CMK (cell line): ENCODE data around the gene AIRE.
"Not testable (repeated sequence)": the region's sequence is repeated elsewhere in the genome, so short reads cannot be mapped to it uniquely, and the experiment has no call there.

Experiments used
- DNase-seq: peaks from one replicate; pipeline ENCODE4 v3.0.0-alpha.2; 2010; ENCODE audit warnings: low read depth

Gene AIRE

DNA sequence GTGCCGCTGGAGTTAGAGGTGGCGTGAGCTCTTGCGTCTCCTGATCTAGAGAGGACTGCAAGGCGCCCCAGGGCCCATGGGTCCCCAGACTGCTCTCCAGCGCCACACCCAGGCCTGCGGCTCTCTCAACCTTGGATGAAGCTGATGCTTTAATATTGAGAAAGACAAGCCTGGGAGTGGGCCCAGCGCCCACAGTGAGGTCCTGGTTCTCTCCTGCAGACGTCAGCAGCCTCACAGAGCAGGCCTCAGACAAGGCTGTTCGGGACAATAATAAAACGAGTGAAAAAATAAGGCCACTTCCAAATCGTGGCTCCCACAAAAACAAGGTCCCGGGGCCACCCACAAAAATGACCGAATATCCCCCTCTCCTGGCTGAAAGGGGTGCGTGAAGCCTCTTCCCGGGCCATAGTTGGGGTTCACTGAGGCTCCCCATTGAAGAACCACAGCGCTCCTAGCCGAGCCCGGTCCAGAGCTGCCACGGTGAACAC is 18.0 kb upstream of the AIRE start:
- no peak for DNase-seq

DNA sequence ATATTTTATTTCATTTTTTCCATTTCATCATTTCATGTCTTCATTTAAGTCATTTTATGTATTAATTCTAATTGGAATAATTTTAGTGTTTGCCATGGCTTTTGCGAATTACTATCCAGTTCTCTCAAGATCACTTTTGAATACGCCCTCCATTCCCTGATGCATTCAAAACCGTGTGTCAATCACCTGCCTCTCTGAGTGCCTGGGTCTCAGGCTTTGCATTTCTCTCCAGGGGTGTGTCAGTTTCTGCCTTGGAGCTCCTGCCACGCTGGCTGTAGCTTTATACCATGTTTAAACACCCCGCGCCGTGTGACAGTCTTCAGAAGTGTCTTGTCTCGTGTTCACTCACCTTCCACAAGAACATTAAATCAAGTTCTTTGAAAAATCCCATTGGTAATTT is 16.6 kb upstream of the AIRE start:
- no peak for DNase-seq

DNA sequence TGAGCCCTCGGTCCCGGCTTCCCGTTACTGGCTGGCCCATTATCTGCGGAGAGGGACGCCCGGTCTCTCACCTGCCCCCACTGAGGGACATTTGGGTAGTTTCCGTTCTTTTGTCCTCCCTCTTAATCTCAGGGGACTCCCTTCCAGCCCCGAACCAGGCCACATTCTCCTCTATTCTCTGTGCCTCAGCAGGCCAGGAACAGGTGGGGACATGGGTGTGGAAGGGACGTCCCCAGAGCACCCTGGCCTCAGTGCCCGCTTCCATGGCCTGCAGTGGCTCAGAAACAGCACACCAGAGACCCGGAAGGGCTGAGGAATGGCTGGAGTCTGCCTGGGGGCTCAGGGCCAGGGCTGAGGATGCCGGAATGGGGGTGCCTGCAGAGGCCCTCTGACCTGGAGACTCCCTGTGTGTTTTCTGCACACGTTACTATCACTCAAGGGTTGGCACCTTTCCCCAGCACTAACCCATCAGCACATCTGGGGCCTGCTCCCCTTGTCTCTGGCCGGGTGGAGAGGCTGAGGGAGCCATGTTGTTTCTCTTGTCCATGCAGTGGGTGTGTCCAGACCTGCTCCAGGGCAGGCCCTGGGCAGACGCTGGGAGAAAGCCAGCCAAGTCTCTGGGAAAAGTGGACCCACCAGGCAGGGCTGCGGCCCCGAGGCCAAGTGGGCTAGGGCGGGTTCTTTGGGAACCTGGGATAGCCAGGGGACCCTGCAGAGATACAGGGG is 14.0 kb upstream of the AIRE start:
- DNase-seq = no peak

DNA sequence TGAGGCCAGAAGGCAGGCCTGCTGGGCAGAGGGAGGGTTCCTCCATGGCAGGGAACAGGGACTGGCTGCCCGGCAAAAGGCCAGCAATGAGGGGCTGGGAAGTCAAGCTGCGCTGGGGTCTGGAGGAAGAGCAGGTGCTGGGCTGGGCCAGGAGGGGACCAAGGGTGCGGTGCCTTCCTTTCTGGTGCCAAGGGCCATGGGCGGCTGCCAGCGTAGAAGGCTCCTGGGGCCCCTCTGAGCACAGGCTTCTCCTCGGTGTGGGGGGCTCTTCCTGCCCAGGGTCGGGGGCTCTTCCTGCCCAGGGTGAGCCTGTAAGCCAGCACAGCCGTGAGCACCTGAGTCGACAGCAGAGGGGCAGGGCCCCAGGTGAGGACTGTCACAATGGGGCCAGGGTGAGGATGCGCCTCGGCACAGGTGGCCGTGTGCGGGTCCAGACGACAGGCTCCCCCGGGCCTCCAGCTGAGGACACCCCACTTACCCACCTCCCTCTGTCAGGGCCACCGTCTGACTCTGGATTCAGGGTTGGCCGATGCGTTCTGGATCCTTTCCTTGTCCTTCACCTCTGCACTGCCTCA is 13.3 kb upstream of the AIRE start:
- DNase-seq = no peak

DNA sequence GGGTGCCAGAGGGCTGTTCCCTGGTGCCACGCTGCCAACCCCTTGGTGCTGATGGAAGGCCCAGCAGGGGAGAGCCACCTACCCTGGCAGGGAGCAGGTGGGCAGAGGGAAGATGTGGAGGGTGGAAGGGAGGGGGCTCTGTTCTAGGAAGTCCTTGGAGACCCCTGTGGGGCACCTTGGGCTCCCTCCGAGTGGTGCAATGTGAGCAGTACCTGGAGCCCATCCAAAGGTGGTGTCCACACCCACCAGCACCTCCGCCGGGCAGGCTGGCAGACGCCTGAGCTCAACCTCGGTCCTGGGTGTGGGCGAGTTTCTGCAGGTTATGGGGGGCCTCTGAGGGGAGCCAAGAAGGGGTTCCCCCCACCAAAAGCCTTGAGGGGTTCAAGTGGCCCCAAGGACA is 12.6 kb upstream of the AIRE start:
- no peak for DNase-seq

DNA sequence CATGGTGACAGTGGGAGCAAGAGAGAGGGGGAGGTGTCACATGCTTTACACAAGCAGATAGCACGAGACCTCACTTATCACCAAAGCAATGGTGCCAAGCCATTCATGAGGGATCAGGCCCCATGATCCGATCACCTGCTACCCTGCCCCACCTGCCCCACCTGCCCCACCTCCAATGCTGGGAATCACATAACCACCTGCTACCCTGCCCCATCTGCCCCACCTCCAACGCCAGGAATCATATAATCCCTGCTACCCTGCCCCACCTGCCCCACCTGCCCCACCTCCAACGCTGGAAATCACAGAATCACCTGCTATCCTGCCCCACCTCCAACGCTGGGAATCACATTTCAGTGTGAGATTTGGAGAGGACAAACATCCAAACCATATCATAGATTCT is 10.6 kb upstream of the AIRE start:
- DNase-seq = no peak

DNA sequence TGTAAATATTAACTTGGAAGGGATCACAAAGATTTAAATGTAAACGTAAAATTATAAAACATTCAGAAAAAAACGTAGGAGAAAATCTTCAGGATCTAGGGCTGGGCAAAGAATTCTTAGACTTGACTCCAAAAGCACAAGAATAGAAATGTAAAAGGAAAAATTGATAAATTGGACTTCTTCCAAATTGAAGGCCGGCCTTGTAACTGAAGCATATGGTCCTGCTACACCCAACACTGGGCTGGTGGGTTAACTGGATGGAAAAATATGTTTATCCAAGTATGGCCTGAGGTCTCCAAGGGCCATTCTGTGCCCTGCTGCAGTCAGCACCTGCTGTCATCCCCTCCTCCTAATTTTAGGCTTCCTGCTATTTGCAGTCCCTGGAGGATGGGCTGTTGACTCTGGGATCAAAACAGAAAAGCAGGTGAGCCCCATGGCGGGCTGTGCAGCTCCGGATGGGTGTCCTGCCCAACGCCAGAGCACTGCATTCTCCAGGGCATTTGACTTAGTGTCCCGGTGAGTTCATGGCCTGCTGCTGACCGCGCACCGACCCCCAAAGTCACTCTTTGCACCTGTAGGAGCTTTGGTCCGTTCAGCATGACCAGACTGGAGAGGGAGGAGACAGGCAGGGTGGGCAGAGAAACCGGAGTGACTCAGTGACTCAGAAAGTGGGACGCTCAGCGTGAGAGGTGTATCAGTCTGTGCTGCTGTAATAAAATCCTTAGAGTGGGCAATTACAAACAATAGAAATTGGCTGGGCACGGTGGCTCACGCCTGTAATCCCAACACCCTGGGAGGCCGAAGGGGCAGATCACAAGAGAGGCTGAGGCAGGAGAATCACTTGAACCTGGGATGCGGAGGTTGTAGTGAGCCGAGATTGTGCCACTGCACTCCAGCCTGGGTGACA is 6.1 kb upstream of the AIRE start:
- no peak for DNase-seq

DNA sequence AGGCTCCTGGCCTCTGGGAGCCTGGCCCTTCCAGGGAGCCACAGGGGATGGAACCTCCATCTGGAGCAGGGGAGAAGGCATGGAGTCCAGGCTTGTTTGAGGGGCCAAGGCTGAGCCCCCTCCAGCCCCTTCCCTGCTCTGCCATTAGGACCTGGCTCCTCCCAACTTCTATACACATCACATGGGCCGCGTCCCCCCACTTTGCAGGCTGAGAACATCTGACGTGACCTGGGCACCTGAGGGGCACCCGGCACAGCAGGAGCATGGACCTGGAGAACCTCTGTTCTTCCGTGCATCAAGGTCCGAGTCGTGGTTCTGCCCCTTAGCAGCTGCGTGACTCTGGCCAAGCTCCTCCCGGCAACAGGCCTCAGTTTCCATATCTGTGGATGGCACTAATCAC is 3.9 kb upstream of the AIRE start:
- DNase-seq = no peak

DNA sequence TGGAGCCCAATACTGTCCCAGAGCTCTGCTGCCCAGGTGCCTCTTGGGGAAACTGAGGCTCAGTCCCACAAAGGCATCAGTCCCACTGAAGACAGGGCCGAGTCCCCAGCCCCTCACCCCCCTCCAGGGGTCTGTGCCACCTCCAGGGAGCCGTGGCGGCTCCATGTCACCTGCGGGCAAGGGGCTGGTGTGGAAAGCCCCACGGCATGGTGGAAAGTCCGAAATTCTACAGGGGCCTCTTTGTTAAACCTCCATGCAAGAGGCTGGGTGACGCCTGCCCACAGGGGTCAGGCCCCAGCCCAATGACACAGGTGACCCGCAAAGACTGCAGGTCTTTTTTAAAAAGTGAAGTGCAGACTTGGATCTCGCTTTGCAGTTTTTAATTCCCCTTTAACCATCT is 3.3 kb upstream of the AIRE start:
- no peak for DNase-seq

DNA sequence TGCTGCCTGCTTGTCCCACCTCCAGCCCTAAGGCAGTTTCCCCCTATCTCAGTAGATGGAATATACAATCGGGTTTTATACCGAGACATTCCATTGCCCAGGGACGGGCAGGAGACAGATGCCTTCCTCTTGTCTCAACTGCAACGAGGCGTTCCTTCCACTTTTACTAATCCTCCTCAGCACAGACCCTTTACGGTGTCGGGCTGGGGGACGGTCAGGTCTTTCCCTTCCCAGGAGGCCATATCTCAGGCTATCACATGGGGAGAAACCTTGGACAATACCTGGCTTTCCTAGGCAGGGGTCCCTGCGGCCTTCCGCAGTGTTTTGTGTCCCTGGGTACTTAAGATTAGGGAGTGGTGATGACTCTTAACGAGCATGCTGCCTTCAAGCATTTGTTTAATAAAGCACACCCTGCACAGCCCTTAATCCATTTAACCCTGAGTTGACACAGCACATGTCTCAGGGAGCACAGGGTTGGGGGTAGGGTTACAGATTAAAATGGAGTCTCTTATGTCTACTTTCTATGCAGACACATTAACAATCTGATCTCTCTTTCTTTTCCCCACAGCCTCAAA is 2.4 kb upstream of the AIRE start:
- DNase-seq = not testable (repeated sequence)

DNA sequence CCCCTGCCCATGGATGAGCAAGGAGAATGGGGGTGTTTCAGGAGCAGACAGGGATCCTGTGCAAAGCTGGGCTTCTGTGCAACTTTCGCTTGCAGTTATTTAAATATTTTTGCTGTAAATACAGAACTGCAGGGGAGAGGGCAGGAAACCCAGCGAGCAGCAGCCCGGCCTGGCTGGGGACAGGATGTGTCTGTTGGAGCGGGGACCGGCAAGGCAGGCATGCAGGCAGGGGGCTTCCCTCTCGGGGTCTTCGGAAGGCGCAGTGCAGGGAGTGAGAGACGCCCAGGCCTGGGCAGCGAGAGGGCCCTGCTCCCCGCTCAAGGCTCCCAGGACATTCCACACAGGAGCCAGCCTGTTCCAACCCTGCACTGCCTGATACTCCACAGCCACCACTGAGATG is 1.7 kb upstream of the AIRE start:
- no peak for DNase-seq

DNA sequence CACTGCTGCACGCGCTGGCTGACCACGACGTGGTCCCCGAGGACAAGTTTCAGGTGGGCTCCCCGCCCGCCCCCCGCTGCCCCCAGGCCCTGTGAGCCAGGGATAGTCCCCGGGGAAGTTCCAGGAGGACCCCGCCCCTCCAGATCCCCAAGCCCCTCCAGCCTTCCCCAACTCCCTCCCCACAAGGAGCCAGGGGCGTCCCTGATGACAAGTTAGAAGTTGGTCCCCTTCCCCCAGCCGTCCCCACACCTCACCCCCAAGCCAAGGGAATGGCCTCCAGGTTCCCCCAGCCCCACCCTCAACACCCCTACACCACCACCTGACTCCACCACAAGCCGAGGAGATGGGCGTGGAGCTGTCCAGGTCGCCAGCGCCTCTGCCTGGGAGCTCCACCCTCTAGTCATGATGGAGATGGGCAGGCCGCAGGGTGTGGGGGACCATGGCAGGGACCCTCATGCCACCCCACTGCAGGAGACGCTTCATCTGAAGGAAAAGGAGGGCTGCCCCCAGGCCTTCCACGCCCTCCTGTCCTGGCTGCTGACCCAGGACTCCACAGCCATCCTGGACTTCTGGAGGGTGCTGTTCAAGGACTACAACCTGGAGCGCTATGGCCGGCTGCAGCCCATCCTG is 525 bp downstream of the AIRE start:
- DNase-seq = no peak

DNA sequence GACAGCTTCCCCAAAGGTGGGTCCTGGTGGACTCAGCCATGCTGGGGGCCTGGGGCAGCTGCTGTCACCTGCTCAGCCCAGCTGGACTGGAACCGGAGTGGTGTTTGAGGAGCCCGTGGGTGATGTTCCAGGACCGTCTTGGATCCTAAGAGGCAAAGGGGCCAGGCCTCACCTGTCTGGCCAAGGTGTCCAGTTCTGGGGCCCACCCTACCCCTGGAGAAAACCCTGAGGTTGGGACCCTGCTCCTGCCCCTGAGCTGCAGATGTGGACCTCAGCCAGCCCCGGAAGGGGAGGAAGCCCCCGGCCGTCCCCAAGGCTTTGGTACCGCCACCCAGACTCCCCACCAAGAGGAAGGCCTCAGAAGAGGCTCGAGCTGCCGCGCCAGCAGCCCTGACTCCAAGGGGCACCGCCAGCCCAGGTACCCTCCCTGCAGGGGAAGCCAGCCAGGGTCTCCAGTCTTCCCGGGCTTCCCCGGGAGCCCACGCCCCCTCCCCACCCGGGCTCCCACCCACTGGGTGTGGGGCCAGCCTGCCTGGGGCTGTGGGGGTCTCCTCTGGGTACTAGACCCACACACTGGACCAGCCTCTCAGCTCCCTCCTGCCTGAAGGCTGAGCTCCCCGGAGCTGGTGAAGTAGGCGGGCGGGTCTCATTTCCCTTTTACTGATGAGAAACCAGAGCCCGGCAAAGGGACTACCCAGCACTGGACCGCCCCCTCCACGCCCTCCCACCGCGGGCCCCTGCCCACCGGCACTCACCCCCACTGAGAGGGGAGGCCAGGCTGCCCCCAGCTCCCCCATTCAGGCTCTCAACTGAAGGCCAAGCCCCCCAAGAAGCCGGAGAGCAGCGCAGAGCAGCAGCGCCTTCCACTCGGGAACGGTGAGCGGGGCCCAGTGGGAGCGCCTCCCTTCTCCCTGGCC is 1.3 kb downstream of the AIRE start:
- DNase-seq = no peak

DNA sequence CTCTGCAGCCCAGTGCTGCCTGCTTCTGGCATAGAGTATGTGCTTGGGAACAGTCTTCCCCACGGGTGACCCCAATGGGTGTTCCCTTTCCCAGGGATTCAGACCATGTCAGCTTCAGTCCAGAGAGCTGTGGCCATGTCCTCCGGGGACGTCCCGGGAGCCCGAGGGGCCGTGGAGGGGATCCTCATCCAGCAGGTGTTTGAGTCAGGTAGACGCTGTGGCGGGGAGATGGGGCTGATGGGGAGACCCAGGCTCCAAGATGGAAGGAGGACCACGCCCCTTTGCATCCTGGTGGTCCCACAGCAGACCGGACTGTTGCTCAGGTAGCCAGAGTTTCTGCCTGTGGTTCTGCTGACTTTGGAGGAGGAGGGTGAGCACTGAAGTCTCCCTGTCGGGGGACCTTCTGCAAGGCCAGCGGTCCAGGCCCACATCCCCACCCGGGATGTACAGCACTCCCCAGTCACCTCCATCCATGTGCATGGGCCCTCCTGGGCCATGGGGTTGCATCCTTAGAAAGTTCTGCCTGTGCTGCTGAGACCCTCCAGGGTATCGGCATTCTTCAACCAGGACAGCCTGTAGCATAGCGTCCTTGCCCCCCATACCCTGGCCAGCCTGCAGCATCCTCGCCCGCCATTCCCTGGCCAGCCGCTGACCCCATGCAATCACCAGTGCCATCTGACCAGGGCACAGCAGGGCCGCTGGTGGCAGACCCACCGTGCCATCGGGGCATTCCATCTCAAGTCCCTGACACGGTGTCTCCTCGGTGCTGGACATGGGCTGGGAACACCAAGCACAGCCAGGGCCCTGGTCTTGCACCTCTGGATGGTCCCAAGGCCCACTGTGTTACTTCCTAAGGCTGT is 2.8 kb downstream of the AIRE start:
- DNase-seq = no peak

DNA sequence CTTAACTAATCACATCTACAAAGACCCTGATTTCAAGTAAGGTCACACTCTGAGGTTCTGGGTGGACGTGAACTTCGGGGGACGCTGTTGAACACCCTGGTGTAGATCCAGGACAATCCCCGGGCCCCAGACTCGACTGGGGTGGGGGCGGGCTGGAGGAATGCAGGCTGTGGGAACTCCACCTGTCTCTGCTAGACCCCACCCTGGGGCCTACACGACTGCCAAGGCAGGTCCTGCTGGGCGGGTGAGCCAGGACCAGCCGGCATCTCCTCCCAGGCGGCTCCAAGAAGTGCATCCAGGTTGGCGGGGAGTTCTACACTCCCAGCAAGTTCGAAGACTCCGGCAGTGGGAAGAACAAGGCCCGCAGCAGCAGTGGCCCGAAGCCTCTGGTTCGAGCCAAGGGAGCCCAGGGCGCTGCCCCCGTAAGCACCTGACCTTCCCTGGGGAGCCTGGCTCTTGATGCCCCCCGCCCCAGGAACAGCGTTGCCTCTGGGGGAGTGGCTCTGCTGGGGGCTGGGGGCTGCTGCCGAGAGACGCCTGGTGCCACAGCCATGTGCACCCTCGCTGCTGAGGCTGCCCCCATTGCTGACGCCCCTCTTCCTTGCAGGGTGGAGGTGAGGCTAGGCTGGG is 3.8 kb downstream of the AIRE start:
- no peak for DNase-seq

DNA sequence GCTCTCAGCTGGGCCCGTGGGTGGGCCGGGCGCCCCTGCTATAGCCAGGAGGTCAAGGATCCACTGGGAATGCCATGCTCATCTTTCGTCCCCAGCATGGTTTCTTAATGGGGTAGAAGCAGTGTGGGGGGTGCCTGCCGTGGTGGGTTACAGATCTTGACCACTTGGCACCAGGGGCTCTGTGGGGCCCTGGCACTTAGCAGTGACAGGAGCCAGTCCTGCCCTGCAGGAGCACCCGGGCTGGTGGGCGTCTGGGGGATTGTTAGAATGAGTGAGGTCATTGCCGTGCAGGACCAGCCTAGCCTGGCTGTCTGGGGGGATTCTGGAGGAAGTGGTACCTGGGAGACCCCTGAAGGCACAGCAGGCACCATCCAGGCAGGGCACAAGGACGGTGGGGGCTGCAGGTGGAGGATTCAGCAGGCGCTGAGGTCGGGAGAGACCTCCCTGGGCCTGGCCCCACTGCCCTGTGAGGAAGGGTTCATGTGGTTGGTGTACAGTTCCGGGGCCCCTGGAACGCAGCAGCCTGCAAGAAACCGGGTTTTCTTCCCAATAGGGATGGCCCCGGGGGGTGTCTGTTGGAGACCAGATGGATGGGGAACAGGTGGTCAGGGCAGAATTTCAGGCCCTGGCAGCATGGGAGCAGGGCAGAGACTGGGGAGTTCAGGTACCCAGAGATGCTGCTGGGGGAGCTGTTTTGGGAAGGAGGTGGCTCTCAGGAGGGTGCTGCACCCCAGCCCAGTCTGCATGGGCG is 4.8 kb downstream of the AIRE start:
- DNase-seq = no peak

DNA sequence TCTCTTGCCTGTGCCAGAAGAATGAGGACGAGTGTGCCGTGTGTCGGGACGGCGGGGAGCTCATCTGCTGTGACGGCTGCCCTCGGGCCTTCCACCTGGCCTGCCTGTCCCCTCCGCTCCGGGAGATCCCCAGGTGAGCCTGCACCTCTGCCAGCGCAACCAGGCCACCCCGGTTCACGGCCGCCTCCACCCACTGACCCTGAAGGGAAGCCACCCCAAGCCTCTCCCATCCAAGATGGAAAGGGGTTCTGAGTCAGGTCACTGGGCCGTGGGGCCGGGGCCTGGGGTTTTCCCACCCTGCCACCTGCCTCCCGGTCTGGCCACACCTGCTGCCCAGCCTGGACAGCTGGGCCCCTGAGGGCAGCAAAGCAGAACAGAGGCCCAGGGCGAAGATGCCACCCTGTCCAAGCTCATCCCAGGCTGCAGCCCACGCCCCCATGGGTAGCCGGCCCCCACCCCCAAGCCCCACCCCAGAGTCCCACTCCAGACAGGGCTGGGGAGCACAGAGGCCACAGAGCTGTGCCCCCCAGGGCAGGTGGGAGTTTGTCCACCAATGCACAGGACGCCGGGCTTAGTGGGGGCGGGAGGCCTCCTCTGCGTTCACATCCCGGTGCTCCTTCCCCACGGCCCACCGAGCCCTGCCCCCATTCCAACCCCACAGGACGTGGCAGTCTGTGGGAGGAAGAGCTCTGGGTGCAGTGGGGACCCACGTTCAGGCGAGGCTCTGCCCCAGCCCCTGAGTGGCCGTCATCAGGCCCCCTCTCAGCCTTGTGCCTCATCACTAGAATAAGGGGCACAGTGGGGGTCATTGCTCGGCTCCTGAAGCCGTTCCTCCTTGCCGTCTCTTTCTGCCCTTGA is 5.6 kb downstream of the AIRE start:
- DNase-seq = no peak
